ENCODE results near the gene MARCHF10.

- TF ChIP-seq CTCF (IDR thresholded peaks at IDR 0.05) (no peak), POLR2A (IDR thresholded peaks at IDR 0.05) (no peak), POLR2AphosphoS5 (IDR thresholded peaks at IDR 0.05; ENCODE audit: insufficient read depth in 1 of 2, low read depth in 1 of 2) (no peak)
Observed at GRCh38 chr17:62821189-62822079, 13.3 kb upstream of the MARCHF10 start.

All from vagina (tissue), 2 donors.